ENCODE measurements around the gene TRIM24.
A peak's percentile ranks its signal among the peaks of the same experiment; 100 is the strongest.

DNA sequence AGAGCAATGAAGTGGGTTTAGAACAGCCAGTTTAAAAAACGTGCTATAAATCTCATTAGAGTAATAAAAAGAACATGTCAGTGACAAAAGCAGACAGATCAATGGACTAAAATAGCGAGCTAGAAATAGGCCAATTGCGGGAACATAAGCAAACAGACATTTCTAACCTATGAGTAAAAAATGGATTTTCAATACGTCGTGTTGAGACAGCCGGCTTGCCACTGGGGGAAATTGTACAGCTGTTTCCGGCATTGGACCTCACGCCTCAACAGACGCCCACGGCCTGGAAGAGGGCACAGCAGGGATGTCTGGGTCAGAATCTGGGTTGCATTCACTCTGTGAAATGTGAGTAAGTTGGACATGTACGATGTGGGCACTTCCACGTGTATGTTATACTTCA, 148.2 kb downstream of the TRIM24 start:
- TF ChIP-seq, protein P1, sequence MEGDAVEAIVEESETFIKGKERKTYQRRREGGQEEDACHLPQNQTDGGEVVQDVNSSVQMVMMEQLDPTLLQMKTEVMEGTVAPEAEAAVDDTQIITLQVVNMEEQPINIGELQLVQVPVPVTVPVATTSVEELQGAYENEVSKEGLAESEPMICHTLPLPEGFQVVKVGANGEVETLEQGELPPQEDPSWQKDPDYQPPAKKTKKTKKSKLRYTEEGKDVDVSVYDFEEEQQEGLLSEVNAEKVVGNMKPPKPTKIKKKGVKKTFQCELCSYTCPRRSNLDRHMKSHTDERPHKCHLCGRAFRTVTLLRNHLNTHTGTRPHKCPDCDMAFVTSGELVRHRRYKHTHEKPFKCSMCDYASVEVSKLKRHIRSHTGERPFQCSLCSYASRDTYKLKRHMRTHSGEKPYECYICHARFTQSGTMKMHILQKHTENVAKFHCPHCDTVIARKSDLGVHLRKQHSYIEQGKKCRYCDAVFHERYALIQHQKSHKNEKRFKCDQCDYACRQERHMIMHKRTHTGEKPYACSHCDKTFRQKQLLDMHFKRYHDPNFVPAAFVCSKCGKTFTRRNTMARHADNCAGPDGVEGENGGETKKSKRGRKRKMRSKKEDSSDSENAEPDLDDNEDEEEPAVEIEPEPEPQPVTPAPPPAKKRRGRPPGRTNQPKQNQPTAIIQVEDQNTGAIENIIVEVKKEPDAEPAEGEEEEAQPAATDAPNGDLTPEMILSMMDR (IDR thresholded peaks at IDR 0.05 in 2 of 3, conservative IDR thresholded peaks at IDR 0.05 in 1 of 3; ENCODE audit: control insufficient read depth in 2 of 3, extremely low read depth in 1 of 3, insufficient read depth in 1 of 3, low read depth in 3 of 3, low read length in 3 of 3), result no peak
- no peak for TF ChIP-seq SP1 (IDR thresholded peaks at IDR 0.05; ENCODE audit: low read depth, low read length)
- peak; percentile 79; the same call in 1 of the 2 replicates for TF ChIP-seq TCF12 (IDR thresholded peaks at IDR 0.05; ENCODE audit: low read depth, low read length)
- TF ChIP-seq POLR2A (IDR thresholded peaks at IDR 0.05; ENCODE audit: low read depth, low read length), result no peak
- no peak for TF ChIP-seq RCOR1 (conservative IDR thresholded peaks at IDR 0.05; ENCODE audit: low read depth, low read length)

All from GM12878 (cell line).